H9 (cell line): ENCODE results near the gene CCDC141. TPM values are rescaled to one million over a fixed set of nuclear protein-coding genes. Genes with fewer than 3 reads are reported as not detected.

Experiments used
- DNase-seq: peaks from one replicate; pipeline ENCODE4 v3.0.0-alpha.2; 2017
- H2AFZ ChIP-seq: one replicate; pipeline ENCODE4 v1.6.1; 2013; ENCODE audit warnings: mild to moderate bottlenecking, low read length, control low read depth, moderate library complexity
- H2AK5ac ChIP-seq: 2 replicates; pipeline ENCODE4 v1.6.1; 2013; ENCODE audit warnings: low read length, control low read depth, mixed read lengths; ENCODE audit not compliant: insufficient read length
- H2BK120ac ChIP-seq: one replicate; pipeline ENCODE4 v1.6.1; 2013; ENCODE audit warnings: low read depth, mild to moderate bottlenecking, low read length, control low read depth, inconsistent platforms; ENCODE audit not compliant: poor library complexity, severe bottlenecking
- H2BK12ac ChIP-seq: 2 replicates; pipeline ENCODE4 v1.6.1; 2013; ENCODE audit warnings: low read length, control low read depth, mixed read lengths, low read depth; ENCODE audit not compliant: insufficient read length
- H2BK15ac ChIP-seq: 2 replicates; pipeline ENCODE4 v1.6.1; 2013; ENCODE audit warnings: low read depth, low read length, control low read depth
- H2BK20ac ChIP-seq: one replicate; pipeline ENCODE4 v1.6.1; 2013; ENCODE audit warnings: low read depth, mild to moderate bottlenecking, low read length, control low read depth, inconsistent platforms; ENCODE audit not compliant: poor library complexity, severe bottlenecking
- H2BK5ac ChIP-seq: 2 replicates; pipeline ENCODE4 v1.6.1; 2013; ENCODE audit warnings: low read length, control low read depth, mixed read lengths; ENCODE audit not compliant: insufficient read length
- H3K14ac ChIP-seq: 2 replicates; pipeline ENCODE4 v1.6.1; 2013; ENCODE audit warnings: low read length, control low read depth; ENCODE audit not compliant: insufficient read depth
- H3K18ac ChIP-seq: 2 replicates; pipeline ENCODE4 v1.6.1; 2013; ENCODE audit warnings: low read depth, mild to moderate bottlenecking, mixed read lengths, low read length, control low read depth; ENCODE audit not compliant: insufficient read length
- H3K23ac ChIP-seq: 2 replicates; pipeline ENCODE4 v1.6.1; 2013; ENCODE audit warnings: low read length, control low read depth, mixed read lengths, low read depth; ENCODE audit not compliant: insufficient read length
- H3K23me2 ChIP-seq: 2 replicates; pipeline ENCODE4 v1.6.1; 2013; ENCODE audit warnings: low read depth, mild to moderate bottlenecking, mixed read lengths, low read length, control low read depth; ENCODE audit not compliant: insufficient read length, poor library complexity, severe bottlenecking
- H3K27ac ChIP-seq: 2 replicates; pipeline ENCODE4 v1.5.1; 2013; ENCODE audit warnings: low read length, control low read depth, mixed read lengths, low read depth; ENCODE audit not compliant: insufficient read length
- H3K27me3 ChIP-seq: 2 replicates; pipeline ENCODE4 v1.6.1; 2013; ENCODE audit warnings: low read length, control low read depth, inconsistent platforms; ENCODE audit not compliant: insufficient read depth
- H3K4ac ChIP-seq: 2 replicates; pipeline ENCODE4 v1.6.1; 2013; ENCODE audit warnings: low read depth, mild to moderate bottlenecking, control low read depth, inconsistent platforms, low read length, moderate library complexity
- H3K4me1 ChIP-seq: 2 replicates; pipeline ENCODE4 v1.6.1; 2013; ENCODE audit warnings: low read length, control low read depth, inconsistent platforms; ENCODE audit not compliant: insufficient read depth
- H3K4me2 ChIP-seq: 2 replicates; pipeline ENCODE4 v1.6.1; 2013; ENCODE audit warnings: low read length, control low read depth, mixed read lengths; ENCODE audit not compliant: insufficient read length, insufficient read depth
- H3K56ac ChIP-seq: 2 replicates; pipeline ENCODE4 v1.6.1; 2013; ENCODE audit warnings: low read depth, mild to moderate bottlenecking, mixed read lengths, low read length, control low read depth; ENCODE audit not compliant: insufficient read length
- H3K79me1 ChIP-seq: 2 replicates; pipeline ENCODE4 v1.6.1; 2013; ENCODE audit warnings: low read depth, mild to moderate bottlenecking, moderate library complexity, low read length, control low read depth, inconsistent platforms; ENCODE audit not compliant: insufficient read depth, poor library complexity, severe bottlenecking
- H3K79me2 ChIP-seq: 2 replicates; pipeline ENCODE4 v1.6.1; 2013; ENCODE audit warnings: low read length, control low read depth, inconsistent platforms; ENCODE audit not compliant: insufficient read depth
- H3K9ac ChIP-seq: 2 replicates; pipeline ENCODE4 v1.6.1; 2013; ENCODE audit warnings: low read length, control low read depth, mixed read lengths; ENCODE audit not compliant: insufficient read length; ENCODE audit errors: extremely low read depth
- H3K9me3 ChIP-seq: one replicate; pipeline ENCODE4 v1.6.1; 2013; ENCODE audit warnings: low read depth, low read length, inconsistent platforms; ENCODE audit not compliant: control insufficient read depth
- H3T11ph ChIP-seq: one replicate; pipeline ENCODE4 v1.6.1; 2013; ENCODE audit warnings: mild to moderate bottlenecking, low read length, control low read depth, inconsistent platforms
- H4K20me1 ChIP-seq: one replicate; pipeline ENCODE4 v1.6.1; 2013; ENCODE audit not compliant: control insufficient read depth, insufficient read length, insufficient read depth
- H4K5ac ChIP-seq: 2 replicates; pipeline ENCODE4 v1.6.1; 2013; ENCODE audit warnings: low read depth, mild to moderate bottlenecking, mixed read lengths, low read length, control low read depth; ENCODE audit not compliant: insufficient read length
- H4K8ac ChIP-seq: replicated peaks from 2 replicates; pipeline ENCODE4 v1.6.1; 2013; ENCODE audit warnings: low read length, control low read depth, mixed read lengths, low read depth; ENCODE audit not compliant: insufficient read length
- H4K91ac ChIP-seq: 2 replicates; pipeline ENCODE4 v1.6.1; 2013; ENCODE audit warnings: low read depth, mild to moderate bottlenecking, moderate library complexity, mixed read lengths, low read length, control low read depth; ENCODE audit not compliant: insufficient read length
- H3K27ac Mint-ChIP-seq, 3 experiments: 2 replicates in 2 of 3; 3 replicates in 1 of 3; pipeline ENCODE4 v1.8.0; 2020 to 2021; ENCODE audit warnings: mixed read lengths in 3 of 3, mild to moderate bottlenecking in 1 of 3, moderate library complexity in 1 of 3
- H3K27me3 Mint-ChIP-seq: 2 replicates; pipeline ENCODE4 v1.8.0; 2021; ENCODE audit warnings: low read depth, mild to moderate bottlenecking, moderate library complexity, mixed read lengths
- H3K36me3 Mint-ChIP-seq, 3 experiments: 2 replicates in 2 of 3; 3 replicates in 1 of 3; pipeline ENCODE4 v1.8.0; 2020 to 2021; ENCODE audit warnings: low read depth in 3 of 3, mixed read lengths in 3 of 3; ENCODE audit not compliant: insufficient read depth in 1 of 3
- H3K4me1 Mint-ChIP-seq, 2 experiments: 2 replicates each; pipeline ENCODE4 v1.8.0; 2020; ENCODE audit warnings: mixed read lengths in 2 of 2
- H3K4me3 Mint-ChIP-seq, 2 experiments: 2 replicates in 1 of 2; 3 replicates in 1 of 2; pipeline ENCODE4 v1.8.0; 2020 to 2021; ENCODE audit warnings: mild to moderate bottlenecking in 2 of 2, mixed read lengths in 2 of 2, moderate library complexity in 1 of 2
- H3K9me3 Mint-ChIP-seq, 2 experiments: 2 replicates in 1 of 2; 3 replicates in 1 of 2; pipeline ENCODE4 v1.8.0; 2020; ENCODE audit warnings: mild to moderate bottlenecking in 2 of 2, mixed read lengths in 2 of 2, moderate library complexity in 1 of 2
- CTCF ChIP-seq: fragments of 200-600 bp; sonication (generic); conservative IDR thresholded peaks from 3 replicates; pipeline ENCODE4 v1.8.0; 2021; ENCODE audit warnings: antibody characterized with exemption, mild to moderate bottlenecking
- WGBS: extraction: QIAGEN DNeasy Blood & Tissue Kit; methylation state at CpG from one replicate; pipeline ENCODE4 v1.1.7; 2013; ENCODE audit warnings: missing lambda C conversion rate, low lambda C conversion rate, mixed read lengths; ENCODE audit not compliant: insufficient read length; ENCODE audit errors: extremely low coverage; 5-methylcytosine and 5-hydroxymethylcytosine counted together
- total RNA-seq: library from RNA; stranded (reverse); gene quantifications from 2 replicates; pipeline ENCODE4 v1.2.1, GENCODE V29; 2021

The CCDC141 gene
- total RNA-seq, 1 experiment from 2014 or later = 1.0 TPM

- no peaks in the 10 kb centered on the region for H3K23me2 ChIP-seq
- H3K9me3 ChIP-seq = no peaks in the 10 kb centered on the region
- no peak overlapping the region for H2BK15ac ChIP-seq
- no peak overlapping the region for H3K9ac ChIP-seq
- peaks cover 0 to 11% (median 2%) of the 10 kb centered on the region in 3 experiments; a peak in 4 of 7 replicates for H3K36me3 Mint-ChIP-seq
- no peak overlapping the region for H3K14ac ChIP-seq
- no peak overlapping the region for H3K23ac ChIP-seq
- H2BK20ac ChIP-seq = no peak overlapping the region
- no peaks in the 10 kb centered on the region for H3K27me3 Mint-ChIP-seq
- H4K91ac ChIP-seq = no peak overlapping the region
- no peak overlapping the region for H3K18ac ChIP-seq
- H3K9me3 Mint-ChIP-seq = peaks cover 2 to 6% of the 10 kb centered on the region in 2 experiments
- no peaks in the 10 kb centered on the region for H3K79me2 ChIP-seq
- H3K79me1 ChIP-seq = no peaks in the 10 kb centered on the region
- no peak overlapping the region for H3K4me3 Mint-ChIP-seq
- no peaks in the 10 kb centered on the region for H4K20me1 ChIP-seq
- no peak overlapping the region for H3K4me2 ChIP-seq
- WGBS = no CpG with 5 or more reads among the region's 2 CpGs
- H3K27me3 ChIP-seq = no peaks in the 10 kb centered on the region
- H4K8ac ChIP-seq = no peak overlapping the region
- peaks cover 2 to 4% of the 10 kb centered on the region in 2 experiments for H3K4me1 Mint-ChIP-seq
- no peak for TF ChIP-seq CTCF
- no peak overlapping the region for H2BK120ac ChIP-seq
- H3K27ac ChIP-seq = no peak overlapping the region
- no peak overlapping the region for H2AK5ac ChIP-seq
- no peak overlapping the region for H2AFZ ChIP-seq
- H4K5ac ChIP-seq = no peak overlapping the region
- H3K27ac Mint-ChIP-seq = no peak overlapping the region; a peak in 1 of 7 replicates
- no peak for DNase-seq
- H3K4ac ChIP-seq = no peak overlapping the region
- no peak overlapping the region for H3K56ac ChIP-seq
- H3K4me1 ChIP-seq = no peaks in the 10 kb centered on the region
- no peak overlapping the region for H2BK5ac ChIP-seq
- H2BK12ac ChIP-seq = no peak overlapping the region
- H3T11ph ChIP-seq = no peak overlapping the region
Measured at GRCh38 chr2:178978667-178979066, 71.3 kb downstream of the CCDC141 start.
